Pons (tissue), 1 donor: ENCODE measurements around the gene MUSTN1.

Experiments
- DNase-seq: peaks from one replicate; pipeline ENCODE4 v3.0.0-alpha.2; 2016; ENCODE audit warnings: low spot score

Gene MUSTN1

GRCh38 chr3:52852419-52852818, 17.6 kb upstream of the MUSTN1 start:
- DNase-seq, result no peak

GRCh38 chr3:52851348-52851747, 16.5 kb upstream of the MUSTN1 start:
- DNase-seq, result peak; percentile 31

DNA sequence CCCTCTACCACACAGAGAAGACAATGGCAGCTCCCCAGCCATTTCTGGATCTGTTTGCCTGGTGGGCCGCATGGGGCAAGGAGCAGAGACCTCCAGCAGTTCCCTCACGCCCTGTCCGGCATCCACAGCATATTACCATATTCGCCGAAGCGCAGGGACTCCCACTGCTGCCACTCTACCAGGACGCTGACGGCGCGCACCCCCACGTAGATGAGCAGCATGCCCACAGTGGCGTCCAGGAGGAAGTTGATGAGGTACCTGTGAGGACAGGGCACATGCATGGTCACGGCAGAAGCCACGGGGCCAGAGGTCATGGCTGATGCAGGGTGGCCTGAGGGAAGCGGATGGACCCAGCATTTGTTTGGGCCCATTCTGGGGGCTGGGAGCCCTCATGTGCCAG, 14.8 kb upstream of the MUSTN1 start:
- DNase-seq, result no peak

GRCh38 chr3:52848617-52849016, 13.8 kb upstream of the MUSTN1 start:
- no peak for DNase-seq

GRCh38 chr3:52847726-52848125, 12.9 kb upstream of the MUSTN1 start:
- no peak for DNase-seq

GRCh38 chr3:52847241-52847640, 12.4 kb upstream of the MUSTN1 start:
- no peak for DNase-seq

DNA sequence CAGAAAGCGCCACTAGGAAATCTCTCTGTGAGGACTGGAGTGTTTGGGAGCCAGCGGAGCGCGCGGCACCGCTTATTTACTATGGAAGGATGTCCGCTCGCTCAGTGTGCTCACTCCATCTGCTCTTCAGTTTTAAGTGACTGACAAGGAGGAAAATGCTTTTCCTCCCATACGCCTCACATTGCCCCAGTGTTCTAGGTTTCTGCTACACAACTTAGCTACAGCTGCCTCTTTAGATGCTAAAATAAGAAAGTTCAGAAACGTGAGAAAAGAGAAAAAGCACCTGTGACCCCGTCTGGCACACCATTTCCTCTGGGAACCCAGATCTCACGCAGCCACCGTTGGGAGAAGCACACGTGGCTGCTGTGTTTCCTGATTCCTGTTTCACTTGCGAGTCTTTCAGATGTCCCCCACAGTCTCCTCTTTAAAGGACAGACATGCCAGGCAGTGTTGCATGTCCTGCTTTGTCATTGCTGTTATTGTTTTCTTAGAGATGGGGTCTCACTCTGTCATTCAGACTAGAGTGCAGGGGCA, 11.7 kb upstream of the MUSTN1 start:
- DNase-seq, result no peak

- no peak for DNase-seq
These were observed 11.0 kb upstream of the MUSTN1 start for GRCh38 chr3:52845691-52846431.

GRCh38 chr3:52845157-52845556, 10.3 kb upstream of the MUSTN1 start:
- DNase-seq, result peak; percentile 56

DNA sequence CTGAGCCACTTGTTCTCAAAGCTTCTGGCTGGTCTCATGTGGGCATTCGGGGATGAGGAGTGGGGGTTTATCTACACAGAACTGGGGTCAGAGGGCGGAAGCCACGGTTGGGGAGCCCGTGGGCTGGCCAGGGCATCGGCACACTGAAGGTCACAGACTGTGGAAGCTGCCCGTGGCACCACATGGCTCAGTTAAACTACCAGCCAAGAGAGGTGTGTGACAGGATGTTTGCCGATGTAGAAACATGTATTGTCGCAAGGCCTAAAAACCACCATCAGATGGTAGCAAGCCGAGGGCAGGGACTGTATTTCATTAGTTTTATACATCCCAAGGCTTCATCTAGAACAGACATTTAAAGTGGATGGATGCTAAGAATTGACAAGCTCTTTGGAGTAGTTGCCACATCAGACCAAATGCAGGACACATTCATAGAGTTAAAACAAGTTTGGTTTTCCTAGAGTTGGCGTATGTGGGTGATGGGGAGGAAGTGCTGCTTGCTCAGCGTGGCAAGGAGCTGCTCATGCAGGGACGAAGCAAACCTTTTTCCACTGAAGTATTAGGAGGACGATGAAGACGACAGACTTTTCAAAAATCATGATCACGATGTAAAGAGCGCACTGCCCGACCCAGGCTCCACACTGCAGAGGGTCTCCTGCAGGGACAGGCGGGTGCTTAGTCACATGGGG, 9.6 kb upstream of the MUSTN1 start:
- DNase-seq, result no peak

- no peak for DNase-seq
These were observed 9.1 kb upstream of the MUSTN1 start for GRCh38 chr3:52843881-52844280.

GRCh38 chr3:52843108-52843865, 8.5 kb upstream of the MUSTN1 start:
- no peak for DNase-seq

GRCh38 chr3:52842424-52842823, 7.6 kb upstream of the MUSTN1 start:
- no peak for DNase-seq

DNA sequence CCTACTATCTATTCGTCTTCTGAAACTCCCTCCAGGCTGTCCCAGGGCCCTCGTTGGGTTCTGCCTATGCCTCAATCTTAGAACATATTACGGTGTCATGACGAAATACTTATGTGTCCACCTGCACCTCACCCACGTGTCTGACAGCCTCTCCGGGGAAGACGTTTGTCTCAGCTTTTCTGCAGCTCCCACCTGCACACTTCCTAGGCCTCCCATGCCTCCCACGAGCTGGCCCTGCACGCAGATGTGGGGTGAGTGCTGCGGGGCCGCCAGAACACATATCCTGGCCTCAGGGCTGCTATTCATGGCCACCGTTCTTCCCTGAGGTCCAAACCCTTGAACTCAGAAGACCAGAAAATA, 7.1 kb upstream of the MUSTN1 start:
- no peak for DNase-seq

GRCh38 chr3:52841211-52841980, 6.6 kb upstream of the MUSTN1 start:
- no peak for DNase-seq

DNA sequence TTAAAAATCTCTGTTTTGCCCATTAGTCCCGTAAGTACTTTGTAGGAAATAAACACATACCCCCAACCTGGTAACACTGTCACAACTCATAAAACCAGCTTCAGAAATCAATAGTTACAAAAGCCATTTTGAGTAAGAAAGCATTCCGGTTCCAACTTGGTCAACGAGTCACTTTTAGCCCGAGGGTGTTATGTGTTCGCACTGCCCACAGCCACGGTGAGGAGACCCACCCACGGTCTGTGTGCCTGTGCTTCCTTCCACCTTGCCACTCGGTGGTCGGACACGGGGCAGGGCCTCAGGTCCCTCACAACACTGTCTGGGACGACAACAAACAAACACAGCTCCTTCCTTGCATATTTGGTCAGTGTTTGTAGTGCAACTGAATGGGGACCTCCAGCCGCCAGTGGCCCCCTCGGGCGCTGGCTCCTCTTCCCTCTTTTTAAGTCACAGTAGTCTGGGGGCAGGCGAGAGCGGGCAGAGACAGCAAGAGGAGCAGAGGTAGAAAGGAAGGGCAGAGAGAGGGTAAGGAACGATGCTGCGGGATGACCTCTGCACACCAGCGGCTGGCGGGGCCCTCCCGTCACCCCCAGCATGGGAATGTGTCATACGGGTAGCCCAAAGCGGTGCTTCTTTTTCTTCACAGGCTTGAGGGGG, 5.2 kb upstream of the MUSTN1 start:
- no peak for DNase-seq

- DNase-seq, result no peak
These were observed 4.4 kb upstream of the MUSTN1 start for GRCh38 chr3:52839268-52839575.

DNA sequence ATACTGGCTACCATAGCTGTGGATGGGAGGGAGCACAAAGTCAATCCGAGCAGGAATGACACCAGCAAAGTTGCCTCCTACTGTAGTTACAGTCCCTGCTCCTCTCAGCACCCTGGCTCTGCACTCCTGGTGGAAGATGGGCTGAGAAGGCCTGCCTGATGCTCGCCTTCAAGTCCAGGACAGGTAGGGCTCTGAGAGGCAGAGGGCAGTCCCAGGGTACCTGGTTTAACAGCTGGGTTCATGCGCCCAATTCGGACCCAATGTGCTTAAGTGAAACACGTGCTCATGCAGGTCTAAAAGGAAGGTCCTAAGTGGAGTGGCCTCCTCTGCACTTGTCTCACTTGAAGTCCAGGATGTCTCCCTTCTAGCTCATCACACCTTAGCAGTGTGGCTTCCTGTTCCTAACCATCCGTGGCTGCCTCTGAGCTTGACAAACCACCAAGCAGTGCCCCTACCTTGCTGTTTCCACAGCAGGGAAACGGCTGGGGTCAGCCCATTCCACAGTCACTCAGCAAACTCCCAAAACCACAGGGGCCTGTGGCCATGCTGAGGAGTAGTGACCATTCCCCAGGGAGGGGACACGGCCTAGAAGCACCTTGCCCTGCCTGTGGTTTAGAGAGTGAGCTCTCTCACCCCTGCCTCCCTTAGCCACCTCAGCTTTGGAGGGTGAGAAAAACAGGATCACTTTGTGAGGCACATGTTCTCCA, 3.9 kb upstream of the MUSTN1 start:
- no peak for DNase-seq

DNA sequence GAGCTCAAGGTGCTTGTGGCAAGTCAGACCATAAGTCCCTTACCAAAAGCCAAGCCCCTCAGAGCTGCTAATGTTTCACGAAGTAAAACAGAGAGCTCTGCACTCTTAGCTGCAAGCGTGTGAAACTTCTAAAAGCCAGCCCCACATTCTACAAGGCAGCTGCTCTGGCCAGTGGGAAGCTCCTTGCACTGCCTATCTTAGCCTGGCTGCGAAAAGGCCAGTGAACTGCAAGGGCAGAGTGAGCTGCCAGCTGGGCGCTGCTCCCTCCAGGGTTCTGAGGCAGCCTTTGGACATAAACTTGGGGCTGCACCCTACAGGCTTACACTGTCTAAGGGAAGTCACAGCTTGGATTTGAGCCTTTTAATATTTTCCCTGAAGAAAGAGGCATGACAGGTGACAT, 2.2 kb upstream of the MUSTN1 start:
- DNase-seq, result no peak

DNA sequence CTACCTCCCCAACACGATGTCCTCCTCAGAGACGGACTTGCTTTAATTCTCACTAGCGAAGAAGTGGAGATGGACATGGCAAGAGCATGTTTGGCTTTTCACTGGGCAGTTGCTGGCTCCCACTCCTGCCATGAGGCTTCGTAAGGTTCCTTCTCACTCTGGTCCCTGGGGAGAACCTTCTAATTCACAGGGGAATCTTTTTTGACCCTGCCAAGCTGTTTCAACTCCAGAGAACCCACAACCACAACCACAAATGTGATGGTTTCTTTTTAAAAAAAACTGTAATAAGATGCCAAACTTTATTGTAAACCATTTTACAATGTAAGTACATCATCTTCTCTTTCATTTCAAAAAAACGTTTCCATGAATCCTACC, 1.6 kb upstream of the MUSTN1 start:
- no peak for DNase-seq

DNA sequence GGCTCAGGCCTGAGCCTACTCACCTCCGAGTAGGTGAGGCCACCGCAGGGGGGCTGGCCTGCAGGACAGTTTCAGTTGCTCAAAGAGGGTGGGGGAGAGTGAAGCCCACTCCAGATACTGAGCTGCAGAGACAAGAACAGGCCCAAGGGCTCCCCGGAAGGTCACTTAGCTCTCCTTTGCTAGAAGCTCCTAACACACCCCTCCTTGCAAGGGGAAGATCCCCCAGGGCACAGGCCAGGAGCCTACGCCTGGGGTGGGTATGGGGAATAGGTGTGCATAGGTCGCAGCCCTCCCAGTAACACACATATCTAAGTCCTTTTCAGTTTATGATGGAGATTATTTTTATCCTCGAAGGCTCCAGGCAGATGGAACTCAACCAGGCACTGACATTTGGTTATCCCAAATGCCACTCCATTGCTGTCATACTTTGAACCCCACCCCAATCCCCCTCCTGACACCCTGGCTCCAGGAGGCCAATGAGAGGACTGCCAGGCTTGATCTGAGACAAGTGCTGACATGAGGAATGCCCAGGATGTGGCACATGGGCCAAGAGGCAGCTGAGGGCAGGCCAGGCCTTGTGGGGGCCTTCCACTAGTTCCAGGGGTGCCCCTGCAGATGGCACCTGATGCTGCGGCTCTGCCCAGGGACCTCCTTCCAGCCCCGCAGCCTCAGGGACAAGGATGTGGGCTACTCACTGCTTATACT, 1.1 kb upstream of the MUSTN1 start:
- no peak for DNase-seq
